HEK293 (cell line): ENCODE data around the gene TEX52.

Experiments
- BCL11A ChIP-seq: fragments of 450-650 bp; formaldehyde crosslinking; IDR thresholded peaks from 2 replicates; pipeline ENCODE4 v1.5.1; 2016; ENCODE audit warnings: low read depth, missing biosample characterization, missing genetic modification characterization
- BCL11B ChIP-seq: fragments of 450-650 bp; formaldehyde crosslinking; IDR thresholded peaks from 2 replicates; pipeline ENCODE4 v1.5.1; 2016; ENCODE audit warnings: low read depth, missing biosample characterization, missing genetic modification characterization
- GLI2 ChIP-seq: fragments of 450-650 bp; formaldehyde crosslinking; IDR thresholded peaks from 2 replicates; pipeline ENCODE4; 2017; ENCODE audit warnings: missing biosample characterization, missing genetic modification characterization, low read depth, borderline replicate concordance
- ZBTB20 ChIP-seq: fragments of 450-650 bp; formaldehyde crosslinking; IDR thresholded peaks from 2 replicates; pipeline ENCODE4 v1.5.1; 2016; ENCODE audit warnings: missing biosample characterization, missing genetic modification characterization
- ZBTB8A ChIP-seq: fragments of 450-650 bp; formaldehyde crosslinking; IDR thresholded peaks from 2 replicates; pipeline ENCODE4 v1.5.1; 2016; ENCODE audit warnings: missing biosample characterization, missing genetic modification characterization
- ZFP37 ChIP-seq: fragments of 450-650 bp; formaldehyde crosslinking; IDR thresholded peaks from 2 replicates; pipeline ENCODE4 v1.5.1; 2016; ENCODE audit warnings: missing biosample characterization, missing genetic modification characterization
- ZNF132 ChIP-seq: fragments of 450-650 bp; formaldehyde crosslinking; IDR thresholded peaks from 2 replicates; pipeline ENCODE4 v1.5.1; 2017; ENCODE audit warnings: missing biosample characterization, missing genetic modification characterization, borderline replicate concordance
- ZNF140 ChIP-seq: fragments of 450-650 bp; formaldehyde crosslinking; IDR thresholded peaks from 2 replicates; pipeline ENCODE4 v1.5.1; 2016; ENCODE audit warnings: missing biosample characterization, missing genetic modification characterization
- ZNF19 ChIP-seq: fragments of 450-650 bp; formaldehyde crosslinking; IDR thresholded peaks from 2 replicates; pipeline ENCODE4; 2016; ENCODE audit warnings: missing biosample characterization, missing genetic modification characterization, low read depth
- ZNF214 ChIP-seq: fragments of 450-650 bp; formaldehyde crosslinking; IDR thresholded peaks from 2 replicates; pipeline ENCODE4 v1.5.1; 2017; ENCODE audit warnings: missing biosample characterization, mild to moderate bottlenecking, missing genetic modification characterization, borderline replicate concordance
- ZNF433 ChIP-seq: fragments of 450-650 bp; formaldehyde crosslinking; IDR thresholded peaks from 2 replicates; pipeline ENCODE4 v1.5.1; 2016; ENCODE audit warnings: missing biosample characterization, missing genetic modification characterization, low read depth
- ZNF561 ChIP-seq: fragments of 450-650 bp; IDR thresholded peaks from 2 replicates; pipeline ENCODE4 v1.5.1; 2018; ENCODE audit warnings: missing biosample characterization, missing genetic modification characterization, borderline replicate concordance
- ZNF571 ChIP-seq: fragments of 450-650 bp; formaldehyde crosslinking; IDR thresholded peaks from 2 replicates; pipeline ENCODE4 v1.5.0; 2017; ENCODE audit warnings: missing biosample characterization, missing genetic modification characterization
- ZNF585B ChIP-seq: fragments of 450-650 bp; formaldehyde crosslinking; IDR thresholded peaks from 2 replicates; pipeline ENCODE4 v1.5.1; 2016; ENCODE audit warnings: missing biosample characterization, missing genetic modification characterization
- ZNF621 ChIP-seq: fragments of 450-650 bp; formaldehyde crosslinking; IDR thresholded peaks from 2 replicates; pipeline ENCODE4 v1.5.1; 2017; ENCODE audit warnings: missing biosample characterization, missing genetic modification characterization
- ZNF624 ChIP-seq: fragments of 450-650 bp; formaldehyde crosslinking; IDR thresholded peaks from 2 replicates; pipeline ENCODE4 v1.5.1; 2017; ENCODE audit warnings: missing biosample characterization, missing genetic modification characterization
- ZNF76 ChIP-seq: fragments of 450-650 bp; formaldehyde crosslinking; IDR thresholded peaks from 2 replicates; pipeline ENCODE4; 2016; ENCODE audit warnings: low read depth, missing biosample characterization, missing genetic modification characterization, borderline replicate concordance
- ZNF791 ChIP-seq: fragments of 450-650 bp; formaldehyde crosslinking; IDR thresholded peaks from 2 replicates; pipeline ENCODE4 v1.5.1; 2016; ENCODE audit warnings: missing biosample characterization, missing genetic modification characterization
- TF ChIP-seq, protein P1 (sequence below): fragments of 450-650 bp; formaldehyde crosslinking; IDR thresholded peaks from 2 replicates; pipeline ENCODE4 v1.5.1; 2016; ENCODE audit warnings: missing biosample characterization, missing genetic modification characterization
- TF ChIP-seq, protein P2 (sequence below): fragments of 450-650 bp; formaldehyde crosslinking; IDR thresholded peaks from 2 replicates; pipeline ENCODE4 v1.5.1; 2016; ENCODE audit warnings: missing biosample characterization, missing genetic modification characterization
- TF ChIP-seq, protein P3 (sequence below): fragments of 450-650 bp; formaldehyde crosslinking; IDR thresholded peaks from 2 replicates; pipeline ENCODE4; 2016; ENCODE audit warnings: missing biosample characterization, missing genetic modification characterization
- TF ChIP-seq, protein P4 (sequence below): fragments of 450-650 bp; formaldehyde crosslinking; IDR thresholded peaks from 2 replicates; pipeline ENCODE4 v1.5.1; 2016; ENCODE audit warnings: missing biosample characterization, missing genetic modification characterization
- TF ChIP-seq, protein P5 (sequence below): fragments of 450-650 bp; formaldehyde crosslinking; IDR thresholded peaks from 2 replicates; pipeline ENCODE4 v1.5.1; 2016; ENCODE audit warnings: missing biosample characterization, missing genetic modification characterization
- TF ChIP-seq, protein P6 (sequence below): fragments of 450-650 bp; formaldehyde crosslinking; IDR thresholded peaks from 2 replicates; pipeline ENCODE4 v1.5.1; 2016; ENCODE audit warnings: missing biosample characterization, missing genetic modification characterization, borderline replicate concordance
- TF ChIP-seq, protein P7 (sequence below): fragments of 450-650 bp; formaldehyde crosslinking; IDR thresholded peaks from 2 replicates; pipeline ENCODE4 v1.5.1; 2017; ENCODE audit warnings: missing biosample characterization, missing genetic modification characterization

TEX52 gene

DNA sequence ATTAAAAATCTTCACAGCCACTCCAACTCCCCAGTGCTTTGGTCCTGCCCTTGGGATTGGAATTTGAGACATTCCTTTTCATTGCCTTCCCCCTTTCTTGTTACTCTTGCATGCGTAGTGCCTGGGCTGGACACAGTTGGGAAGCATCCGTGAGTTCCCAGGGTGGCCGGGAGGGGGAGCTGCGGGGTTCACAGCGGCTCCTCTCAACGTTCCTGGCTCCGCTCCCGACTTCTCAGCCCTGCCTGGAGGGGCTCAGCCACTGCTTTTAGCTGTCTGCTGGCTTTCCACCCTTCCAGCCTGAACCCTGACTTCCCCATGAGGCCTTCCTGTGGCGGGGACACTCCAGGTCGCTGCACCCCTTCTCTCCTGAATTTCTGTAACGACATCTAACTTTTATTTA is 3.2 kb downstream of the TEX52 start (continued):
- TF ChIP-seq, protein P1, sequence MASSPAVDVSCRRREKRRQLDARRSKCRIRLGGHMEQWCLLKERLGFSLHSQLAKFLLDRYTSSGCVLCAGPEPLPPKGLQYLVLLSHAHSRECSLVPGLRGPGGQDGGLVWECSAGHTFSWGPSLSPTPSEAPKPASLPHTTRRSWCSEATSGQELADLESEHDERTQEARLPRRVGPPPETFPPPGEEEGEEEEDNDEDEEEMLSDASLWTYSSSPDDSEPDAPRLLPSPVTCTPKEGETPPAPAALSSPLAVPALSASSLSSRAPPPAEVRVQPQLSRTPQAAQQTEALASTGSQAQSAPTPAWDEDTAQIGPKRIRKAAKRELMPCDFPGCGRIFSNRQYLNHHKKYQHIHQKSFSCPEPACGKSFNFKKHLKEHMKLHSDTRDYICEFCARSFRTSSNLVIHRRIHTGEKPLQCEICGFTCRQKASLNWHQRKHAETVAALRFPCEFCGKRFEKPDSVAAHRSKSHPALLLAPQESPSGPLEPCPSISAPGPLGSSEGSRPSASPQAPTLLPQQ = no peak
- TF ChIP-seq ZNF621 = no peak
- no peak for TF ChIP-seq ZNF561 (tag by site-specific recombination)
- TF ChIP-seq BCL11B (tag by site-specific recombination) = no peak
- TF ChIP-seq ZNF585B (tag by site-specific recombination) = no peak
- no peak for TF ChIP-seq ZNF140 (tag by site-specific recombination)
- TF ChIP-seq ZNF791 (tag by site-specific recombination) = no peak
- TF ChIP-seq ZBTB8A = no peak
- TF ChIP-seq ZNF624 (tag by site-specific recombination) = no peak
- TF ChIP-seq ZBTB20 = no peak
- no peak for TF ChIP-seq ZFP37
- TF ChIP-seq, protein P2, sequence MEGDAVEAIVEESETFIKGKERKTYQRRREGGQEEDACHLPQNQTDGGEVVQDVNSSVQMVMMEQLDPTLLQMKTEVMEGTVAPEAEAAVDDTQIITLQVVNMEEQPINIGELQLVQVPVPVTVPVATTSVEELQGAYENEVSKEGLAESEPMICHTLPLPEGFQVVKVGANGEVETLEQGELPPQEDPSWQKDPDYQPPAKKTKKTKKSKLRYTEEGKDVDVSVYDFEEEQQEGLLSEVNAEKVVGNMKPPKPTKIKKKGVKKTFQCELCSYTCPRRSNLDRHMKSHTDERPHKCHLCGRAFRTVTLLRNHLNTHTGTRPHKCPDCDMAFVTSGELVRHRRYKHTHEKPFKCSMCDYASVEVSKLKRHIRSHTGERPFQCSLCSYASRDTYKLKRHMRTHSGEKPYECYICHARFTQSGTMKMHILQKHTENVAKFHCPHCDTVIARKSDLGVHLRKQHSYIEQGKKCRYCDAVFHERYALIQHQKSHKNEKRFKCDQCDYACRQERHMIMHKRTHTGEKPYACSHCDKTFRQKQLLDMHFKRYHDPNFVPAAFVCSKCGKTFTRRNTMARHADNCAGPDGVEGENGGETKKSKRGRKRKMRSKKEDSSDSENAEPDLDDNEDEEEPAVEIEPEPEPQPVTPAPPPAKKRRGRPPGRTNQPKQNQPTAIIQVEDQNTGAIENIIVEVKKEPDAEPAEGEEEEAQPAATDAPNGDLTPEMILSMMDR (tag by site-specific recombination) = peak; percentile 83
- no peak for TF ChIP-seq ZNF132
- no peak for TF ChIP-seq ZNF19 (tag by site-specific recombination)
- TF ChIP-seq, protein P3, sequence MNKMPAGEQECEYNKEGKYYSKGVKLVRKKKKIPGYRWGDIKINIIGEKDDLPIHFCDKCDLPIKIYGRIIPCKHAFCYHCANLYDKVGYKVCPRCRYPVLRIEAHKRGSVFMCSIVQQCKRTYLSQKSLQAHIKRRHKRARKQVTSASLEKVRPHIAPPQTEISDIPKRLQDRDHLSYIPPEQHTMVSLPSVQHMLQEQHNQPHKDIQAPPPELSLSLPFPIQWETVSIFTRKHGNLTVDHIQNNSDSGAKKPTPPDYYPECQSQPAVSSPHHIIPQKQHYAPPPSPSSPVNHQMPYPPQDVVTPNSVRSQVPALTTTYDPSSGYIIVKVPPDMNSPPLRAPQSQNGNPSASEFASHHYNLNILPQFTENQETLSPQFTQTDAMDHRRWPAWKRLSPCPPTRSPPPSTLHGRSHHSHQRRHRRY (tag by site-specific recombination) = no peak
- no peak for TF ChIP-seq ZNF571 (tag by site-specific recombination)
- no peak for TF ChIP-seq GLI2 (tag by site-specific recombination)
- TF ChIP-seq, protein P4, sequence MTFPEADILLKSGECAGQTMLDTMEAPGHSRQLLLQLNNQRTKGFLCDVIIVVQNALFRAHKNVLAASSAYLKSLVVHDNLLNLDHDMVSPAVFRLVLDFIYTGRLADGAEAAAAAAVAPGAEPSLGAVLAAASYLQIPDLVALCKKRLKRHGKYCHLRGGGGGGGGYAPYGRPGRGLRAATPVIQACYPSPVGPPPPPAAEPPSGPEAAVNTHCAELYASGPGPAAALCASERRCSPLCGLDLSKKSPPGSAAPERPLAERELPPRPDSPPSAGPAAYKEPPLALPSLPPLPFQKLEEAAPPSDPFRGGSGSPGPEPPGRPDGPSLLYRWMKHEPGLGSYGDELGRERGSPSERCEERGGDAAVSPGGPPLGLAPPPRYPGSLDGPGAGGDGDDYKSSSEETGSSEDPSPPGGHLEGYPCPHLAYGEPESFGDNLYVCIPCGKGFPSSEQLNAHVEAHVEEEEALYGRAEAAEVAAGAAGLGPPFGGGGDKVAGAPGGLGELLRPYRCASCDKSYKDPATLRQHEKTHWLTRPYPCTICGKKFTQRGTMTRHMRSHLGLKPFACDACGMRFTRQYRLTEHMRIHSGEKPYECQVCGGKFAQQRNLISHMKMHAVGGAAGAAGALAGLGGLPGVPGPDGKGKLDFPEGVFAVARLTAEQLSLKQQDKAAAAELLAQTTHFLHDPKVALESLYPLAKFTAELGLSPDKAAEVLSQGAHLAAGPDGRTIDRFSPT (tag by site-specific recombination) = no peak
- TF ChIP-seq BCL11A (tag by site-specific recombination) = no peak
- TF ChIP-seq, protein P5, sequence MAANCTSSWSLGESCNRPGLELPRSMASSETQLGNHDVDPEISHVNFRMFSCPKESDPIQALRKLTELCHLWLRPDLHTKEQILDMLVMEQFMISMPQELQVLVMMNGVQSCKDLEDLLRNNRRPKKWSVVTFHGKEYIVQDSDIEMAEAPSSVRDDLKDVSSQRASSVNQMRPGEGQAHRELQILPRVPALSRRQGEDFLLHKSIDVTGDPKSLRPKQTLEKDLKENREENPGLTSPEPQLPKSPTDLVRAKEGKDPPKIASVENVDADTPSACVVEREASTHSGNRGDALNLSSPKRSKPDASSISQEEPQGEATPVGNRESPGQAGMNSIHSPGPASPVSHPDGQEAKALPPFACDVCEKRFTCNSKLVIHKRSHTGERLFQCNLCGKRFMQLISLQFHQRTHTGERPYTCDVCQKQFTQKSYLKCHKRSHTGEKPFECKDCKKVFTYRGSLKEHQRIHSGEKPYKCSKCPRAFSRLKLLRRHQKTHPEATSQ = no peak
- TF ChIP-seq, protein P6, sequence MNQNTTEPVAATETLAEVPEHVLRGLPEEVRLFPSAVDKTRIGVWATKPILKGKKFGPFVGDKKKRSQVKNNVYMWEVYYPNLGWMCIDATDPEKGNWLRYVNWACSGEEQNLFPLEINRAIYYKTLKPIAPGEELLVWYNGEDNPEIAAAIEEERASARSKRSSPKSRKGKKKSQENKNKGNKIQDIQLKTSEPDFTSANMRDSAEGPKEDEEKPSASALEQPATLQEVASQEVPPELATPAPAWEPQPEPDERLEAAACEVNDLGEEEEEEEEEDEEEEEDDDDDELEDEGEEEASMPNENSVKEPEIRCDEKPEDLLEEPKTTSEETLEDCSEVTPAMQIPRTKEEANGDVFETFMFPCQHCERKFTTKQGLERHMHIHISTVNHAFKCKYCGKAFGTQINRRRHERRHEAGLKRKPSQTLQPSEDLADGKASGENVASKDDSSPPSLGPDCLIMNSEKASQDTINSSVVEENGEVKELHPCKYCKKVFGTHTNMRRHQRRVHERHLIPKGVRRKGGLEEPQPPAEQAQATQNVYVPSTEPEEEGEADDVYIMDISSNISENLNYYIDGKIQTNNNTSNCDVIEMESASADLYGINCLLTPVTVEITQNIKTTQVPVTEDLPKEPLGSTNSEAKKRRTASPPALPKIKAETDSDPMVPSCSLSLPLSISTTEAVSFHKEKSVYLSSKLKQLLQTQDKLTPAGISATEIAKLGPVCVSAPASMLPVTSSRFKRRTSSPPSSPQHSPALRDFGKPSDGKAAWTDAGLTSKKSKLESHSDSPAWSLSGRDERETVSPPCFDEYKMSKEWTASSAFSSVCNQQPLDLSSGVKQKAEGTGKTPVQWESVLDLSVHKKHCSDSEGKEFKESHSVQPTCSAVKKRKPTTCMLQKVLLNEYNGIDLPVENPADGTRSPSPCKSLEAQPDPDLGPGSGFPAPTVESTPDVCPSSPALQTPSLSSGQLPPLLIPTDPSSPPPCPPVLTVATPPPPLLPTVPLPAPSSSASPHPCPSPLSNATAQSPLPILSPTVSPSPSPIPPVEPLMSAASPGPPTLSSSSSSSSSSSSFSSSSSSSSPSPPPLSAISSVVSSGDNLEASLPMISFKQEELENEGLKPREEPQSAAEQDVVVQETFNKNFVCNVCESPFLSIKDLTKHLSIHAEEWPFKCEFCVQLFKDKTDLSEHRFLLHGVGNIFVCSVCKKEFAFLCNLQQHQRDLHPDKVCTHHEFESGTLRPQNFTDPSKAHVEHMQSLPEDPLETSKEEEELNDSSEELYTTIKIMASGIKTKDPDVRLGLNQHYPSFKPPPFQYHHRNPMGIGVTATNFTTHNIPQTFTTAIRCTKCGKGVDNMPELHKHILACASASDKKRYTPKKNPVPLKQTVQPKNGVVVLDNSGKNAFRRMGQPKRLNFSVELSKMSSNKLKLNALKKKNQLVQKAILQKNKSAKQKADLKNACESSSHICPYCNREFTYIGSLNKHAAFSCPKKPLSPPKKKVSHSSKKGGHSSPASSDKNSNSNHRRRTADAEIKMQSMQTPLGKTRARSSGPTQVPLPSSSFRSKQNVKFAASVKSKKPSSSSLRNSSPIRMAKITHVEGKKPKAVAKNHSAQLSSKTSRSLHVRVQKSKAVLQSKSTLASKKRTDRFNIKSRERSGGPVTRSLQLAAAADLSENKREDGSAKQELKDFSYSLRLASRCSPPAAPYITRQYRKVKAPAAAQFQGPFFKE (tag by site-specific recombination) = no peak
- no peak for TF ChIP-seq ZNF214
- TF ChIP-seq, protein P7, sequence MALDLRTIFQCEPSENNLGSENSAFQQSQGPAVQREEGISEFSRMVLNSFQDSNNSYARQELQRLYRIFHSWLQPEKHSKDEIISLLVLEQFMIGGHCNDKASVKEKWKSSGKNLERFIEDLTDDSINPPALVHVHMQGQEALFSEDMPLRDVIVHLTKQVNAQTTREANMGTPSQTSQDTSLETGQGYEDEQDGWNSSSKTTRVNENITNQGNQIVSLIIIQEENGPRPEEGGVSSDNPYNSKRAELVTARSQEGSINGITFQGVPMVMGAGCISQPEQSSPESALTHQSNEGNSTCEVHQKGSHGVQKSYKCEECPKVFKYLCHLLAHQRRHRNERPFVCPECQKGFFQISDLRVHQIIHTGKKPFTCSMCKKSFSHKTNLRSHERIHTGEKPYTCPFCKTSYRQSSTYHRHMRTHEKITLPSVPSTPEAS = no peak
- TF ChIP-seq ZNF433 (tag by site-specific recombination) = no peak
- no peak for TF ChIP-seq ZNF76 (tag by site-specific recombination)
